HG03039 (cell line): ENCODE measurements around the gene UBAP1L.
"Not testable (repeated sequence)": the region's sequence is repeated elsewhere in the genome, so short reads cannot be mapped to it uniquely, and the experiment has no call there.

Experiments used
- ATAC-seq: cut with Tn5 transposase; IDR thresholded peaks from one replicate; pipeline ENCODE4 v1.9.1; 2021; ENCODE audit warnings: mild to moderate bottlenecking, moderate library complexity; ENCODE audit not compliant: unreplicated experiment

The UBAP1L gene

DNA sequence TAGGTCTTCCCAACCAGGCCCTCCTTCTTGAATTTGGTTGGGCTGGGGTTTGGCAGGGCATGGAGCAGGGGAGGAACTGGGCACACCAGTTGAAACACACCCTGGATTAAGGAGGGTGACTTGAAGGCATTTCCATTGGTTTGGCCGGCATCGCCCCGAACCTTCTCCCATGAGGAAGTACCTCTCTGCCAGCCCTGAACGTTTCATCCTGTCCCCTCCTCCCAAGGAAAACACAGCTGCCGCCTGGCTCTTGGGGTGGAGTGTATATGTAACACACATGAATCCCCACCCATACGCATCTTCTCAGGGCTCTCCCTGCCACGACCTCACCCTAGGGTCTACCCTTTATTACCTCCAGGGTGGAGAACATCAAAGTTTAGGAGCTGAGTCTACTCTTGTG is 14.6 kb downstream of the UBAP1L start:
- ATAC-seq = no peak

GRCh38 chr15:65099801-65100200 is 15.2 kb downstream of the UBAP1L start:
- not testable (repeated sequence) for ATAC-seq

DNA sequence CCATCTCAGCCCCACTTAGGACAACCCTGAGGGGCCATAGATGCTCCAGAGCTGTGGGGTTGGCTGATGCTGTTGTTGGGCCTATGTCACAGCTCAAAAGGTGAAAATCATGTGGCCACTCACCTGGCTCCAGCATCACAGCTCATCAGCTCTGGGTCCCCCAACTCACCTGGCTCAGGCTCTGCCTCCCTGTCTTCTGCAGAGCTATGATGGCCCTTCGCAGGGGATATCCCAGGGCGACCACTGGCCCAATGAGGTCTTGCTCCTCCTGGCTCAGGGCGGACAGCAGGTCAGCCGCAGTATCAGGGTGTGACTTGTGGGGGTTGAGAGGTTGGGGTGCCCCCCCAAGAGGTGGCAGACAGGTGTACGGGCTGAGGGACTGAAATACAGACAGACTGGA is 15.7 kb downstream of the UBAP1L start:
- ATAC-seq = no peak

GRCh38 chr15:65097651-65098263 is 17.2 kb downstream of the UBAP1L start:
- ATAC-seq = no peak

- ATAC-seq = no peak
Measured at GRCh38 chr15:65096481-65097385, 18.3 kb downstream of the UBAP1L start.

- ATAC-seq = no peak
Measured at GRCh38 chr15:65095747-65096104, 19.3 kb downstream of the UBAP1L start.

DNA sequence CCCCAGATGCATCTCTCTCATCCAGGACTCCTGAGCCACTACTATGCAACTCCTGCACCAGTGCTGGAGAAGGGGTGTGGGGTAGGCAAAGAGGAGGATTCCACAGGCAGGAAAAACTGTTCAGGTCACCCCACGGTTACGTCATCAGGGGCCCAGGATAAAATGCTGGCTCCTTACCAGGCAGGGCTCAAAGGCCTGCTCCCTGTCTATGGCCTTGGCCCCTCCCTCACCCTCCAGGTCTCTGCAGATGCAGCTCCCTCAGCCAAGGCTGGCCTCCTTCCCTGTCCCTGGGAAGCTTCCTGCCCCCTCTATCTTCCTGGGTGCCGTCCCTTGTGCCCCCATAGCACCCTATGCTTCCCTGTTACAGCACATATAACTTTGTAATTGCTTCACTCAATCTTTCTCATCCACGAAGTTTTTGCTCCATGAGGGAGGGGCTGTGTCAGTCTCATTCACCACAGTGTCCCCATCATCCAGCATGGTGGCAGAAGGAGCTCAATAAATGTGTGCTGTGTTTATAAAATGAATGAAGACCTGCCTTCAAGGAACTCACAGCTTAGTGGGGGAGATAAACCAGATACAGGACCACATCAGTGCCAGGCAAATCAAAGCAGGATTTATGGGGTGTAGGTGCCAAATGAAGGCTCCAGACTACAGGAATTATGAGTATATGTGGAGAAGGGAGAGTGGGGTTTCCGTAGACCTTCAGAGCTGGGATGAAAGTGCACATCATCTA is 19.8 kb downstream of the UBAP1L start:
- no peak for ATAC-seq

GRCh38 chr15:65094294-65094995 is 20.6 kb downstream of the UBAP1L start:
- no peak for ATAC-seq

- ATAC-seq = not testable (repeated sequence)
Measured at GRCh38 chr15:65093793-65094170, 21.2 kb downstream of the UBAP1L start.

DNA sequence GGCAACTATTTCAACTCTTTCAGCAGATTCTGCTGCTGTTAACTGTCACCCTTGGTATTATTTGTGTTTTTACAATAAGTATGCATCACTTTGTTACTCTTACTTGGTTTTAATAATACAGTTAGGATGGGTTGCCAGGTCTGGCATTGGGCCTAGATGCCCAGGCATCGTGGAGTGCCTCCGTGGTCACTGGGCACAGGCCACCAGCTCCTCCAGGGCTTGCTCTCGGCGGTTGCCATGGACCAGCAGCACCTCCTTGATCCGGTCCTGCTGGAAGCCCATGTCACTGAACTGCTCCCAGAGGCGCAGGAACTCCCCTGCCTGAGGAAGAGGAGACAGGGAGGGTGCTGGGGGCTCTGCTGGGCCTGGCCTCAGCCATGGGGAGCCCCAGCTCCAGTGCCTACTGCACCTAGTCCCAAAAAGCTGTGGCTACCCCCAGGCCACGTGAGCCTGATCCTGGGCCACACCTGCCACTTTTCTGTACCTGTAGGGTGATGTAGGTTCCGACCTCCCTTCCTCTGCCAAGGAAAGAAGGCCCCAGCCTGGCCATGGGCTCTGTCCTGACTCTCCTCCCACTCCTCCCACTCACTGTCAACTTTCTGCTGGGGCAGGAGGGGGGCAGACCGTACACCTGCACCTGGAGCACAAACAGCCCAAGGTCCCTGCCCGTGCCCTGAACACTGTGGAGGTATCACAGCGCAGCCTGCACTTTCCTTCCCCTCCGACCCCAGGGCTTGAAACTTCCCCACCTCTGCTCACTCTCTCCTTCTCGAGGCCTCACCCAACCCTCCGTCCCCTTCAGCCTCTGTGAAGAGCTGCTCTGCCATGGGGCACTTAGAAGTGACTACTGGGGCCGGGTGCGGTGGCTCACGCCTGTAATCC is 21.8 kb downstream of the UBAP1L start:
- ATAC-seq = no peak

DNA sequence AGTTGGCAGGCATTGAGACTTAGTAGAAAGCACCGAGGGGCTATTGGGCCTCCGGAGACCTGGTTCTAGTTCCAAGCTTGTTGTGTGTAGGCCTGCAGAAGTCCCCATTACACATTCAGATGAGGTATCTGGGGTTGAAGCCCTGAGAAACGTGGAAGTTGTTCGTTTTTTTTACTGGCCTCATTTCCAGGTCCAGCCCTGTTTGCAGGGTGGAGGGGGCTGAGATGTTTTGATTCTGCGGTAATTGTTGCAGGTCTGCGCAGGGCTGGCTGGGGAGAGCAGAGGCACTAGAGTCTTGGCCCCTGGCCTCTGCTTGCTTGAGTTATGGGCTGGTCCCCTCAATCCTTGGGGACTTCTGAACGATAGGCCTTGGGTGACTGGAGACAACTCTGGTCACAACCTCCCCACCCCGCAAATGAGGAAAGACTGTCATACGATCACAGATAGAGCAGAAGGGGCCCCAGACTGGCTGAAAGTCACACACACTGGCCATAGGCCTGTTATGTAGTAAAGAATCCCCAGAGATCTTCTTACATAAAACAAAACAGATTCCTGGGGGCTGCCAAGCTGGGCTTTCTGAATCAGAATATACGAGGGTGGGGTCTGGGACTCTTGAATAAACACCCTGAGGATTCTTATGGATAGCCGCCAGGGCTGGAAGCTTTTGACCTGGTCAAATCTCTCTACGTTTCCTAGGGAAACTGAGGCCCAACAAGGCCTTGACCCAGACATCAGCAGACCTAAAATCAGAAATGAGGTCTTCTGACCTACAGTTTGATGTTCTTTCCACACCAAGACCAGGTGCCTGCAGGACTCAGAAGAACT is 22.8 kb downstream of the UBAP1L start:
- no peak for ATAC-seq

DNA sequence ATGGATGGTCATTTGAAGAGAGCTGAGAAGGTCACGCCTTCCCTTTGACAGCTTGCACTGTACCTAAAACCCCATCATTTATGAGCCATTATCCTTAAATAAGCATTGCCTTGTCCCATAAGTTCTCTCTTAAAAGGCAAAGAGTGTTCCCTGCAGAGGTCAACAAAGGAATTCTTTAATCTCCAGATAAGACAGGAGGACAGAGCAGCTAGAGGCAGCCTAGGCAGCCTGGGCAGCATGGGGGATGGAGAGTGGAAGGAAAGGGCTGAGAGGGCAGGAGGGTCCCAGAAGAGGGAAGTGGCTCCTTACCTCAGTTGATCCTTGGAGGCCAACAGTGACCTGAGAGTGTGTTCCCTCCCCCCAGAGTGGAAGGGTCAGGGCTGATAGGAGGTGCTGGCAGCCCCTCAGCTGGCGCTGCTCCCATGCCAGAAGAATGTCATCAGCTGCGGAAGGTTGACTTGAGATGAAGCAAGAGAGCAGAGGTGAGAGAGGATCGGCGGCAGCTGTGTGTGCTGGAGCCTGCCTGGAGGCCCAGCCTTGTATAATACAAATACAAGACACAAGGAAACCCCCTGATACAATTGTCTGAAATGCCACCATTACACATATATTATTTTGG is 25.7 kb downstream of the UBAP1L start:
- no peak for ATAC-seq

DNA sequence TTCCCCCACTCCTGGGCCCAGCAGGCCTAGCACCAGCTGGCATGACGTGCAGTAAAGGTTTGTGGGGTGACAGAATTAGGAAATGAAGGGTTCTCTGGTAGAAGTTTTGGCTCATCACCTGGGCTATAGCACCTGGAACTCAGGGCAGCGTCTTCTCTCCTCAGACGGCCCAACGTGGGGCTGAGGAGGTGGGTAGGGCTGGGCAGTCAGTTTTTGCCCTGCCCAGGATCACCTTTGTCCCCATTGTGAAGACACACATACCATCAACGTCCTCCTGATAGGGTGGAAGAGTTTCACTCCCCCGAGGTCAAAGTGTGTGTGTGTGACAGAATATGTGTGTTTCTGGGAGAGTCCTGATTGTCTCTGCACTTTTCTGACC is 26.4 kb downstream of the UBAP1L start:
- no peak for ATAC-seq

DNA sequence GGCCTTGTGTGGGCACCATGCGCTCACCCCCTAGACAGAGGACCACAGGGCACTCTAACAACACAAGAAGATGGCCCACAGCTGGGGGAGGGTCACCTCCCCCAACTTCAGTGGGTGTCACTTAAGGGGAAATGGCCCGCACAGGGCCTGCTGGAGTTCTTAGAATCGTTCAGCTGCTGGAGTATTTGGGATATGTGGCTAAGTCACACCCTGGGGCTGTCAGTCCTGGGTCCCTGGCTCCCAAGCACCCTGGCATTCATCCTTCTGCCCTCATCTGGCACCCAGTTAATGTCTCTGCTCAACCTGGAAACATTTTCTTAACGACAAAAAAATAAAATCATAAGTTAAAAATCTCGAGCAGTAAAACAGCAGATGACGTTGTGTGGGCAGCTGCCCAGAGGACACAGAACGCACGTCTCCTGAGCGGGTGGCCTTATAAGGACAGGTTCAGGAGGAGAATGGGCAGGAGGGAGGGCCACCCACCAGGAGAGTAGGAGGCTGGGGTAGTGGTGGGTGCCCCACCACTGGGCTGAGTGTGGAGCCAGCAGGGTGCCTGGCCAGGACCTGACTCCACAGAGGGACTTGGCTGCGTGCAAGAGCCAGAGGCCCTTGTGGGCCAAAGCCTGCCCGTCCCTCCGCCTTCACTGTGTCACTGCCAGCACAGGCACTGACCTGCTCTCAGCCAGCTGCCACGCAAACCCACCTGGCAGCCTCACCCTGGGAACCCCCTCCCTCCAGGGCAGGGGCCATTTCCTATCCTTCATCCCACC is 26.9 kb downstream of the UBAP1L start:
- no peak for ATAC-seq

- ATAC-seq = no peak
Measured at GRCh38 chr15:65087411-65087810, 27.6 kb downstream of the UBAP1L start.

DNA sequence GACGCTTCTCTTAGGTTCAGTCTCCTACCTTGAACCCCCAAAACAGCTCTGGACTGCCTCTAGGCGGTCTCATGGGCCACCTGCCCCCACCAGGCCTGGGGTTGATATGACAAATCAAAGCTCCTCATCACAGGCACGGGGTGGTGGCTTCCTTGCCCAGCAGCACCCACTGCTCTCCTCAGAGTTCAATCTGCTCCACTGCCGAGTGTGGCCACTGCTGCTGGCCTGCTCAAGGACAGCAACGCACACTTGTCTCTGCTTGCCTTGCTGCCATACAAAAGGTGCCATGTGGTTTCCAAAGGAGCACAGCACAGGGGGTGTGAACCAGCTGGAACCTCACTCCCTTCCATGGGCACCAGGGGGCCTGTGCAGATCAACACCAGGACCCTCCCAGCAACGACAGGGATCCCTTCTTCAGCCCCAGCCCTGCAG is 28.3 kb downstream of the UBAP1L start:
- ATAC-seq = no peak

DNA sequence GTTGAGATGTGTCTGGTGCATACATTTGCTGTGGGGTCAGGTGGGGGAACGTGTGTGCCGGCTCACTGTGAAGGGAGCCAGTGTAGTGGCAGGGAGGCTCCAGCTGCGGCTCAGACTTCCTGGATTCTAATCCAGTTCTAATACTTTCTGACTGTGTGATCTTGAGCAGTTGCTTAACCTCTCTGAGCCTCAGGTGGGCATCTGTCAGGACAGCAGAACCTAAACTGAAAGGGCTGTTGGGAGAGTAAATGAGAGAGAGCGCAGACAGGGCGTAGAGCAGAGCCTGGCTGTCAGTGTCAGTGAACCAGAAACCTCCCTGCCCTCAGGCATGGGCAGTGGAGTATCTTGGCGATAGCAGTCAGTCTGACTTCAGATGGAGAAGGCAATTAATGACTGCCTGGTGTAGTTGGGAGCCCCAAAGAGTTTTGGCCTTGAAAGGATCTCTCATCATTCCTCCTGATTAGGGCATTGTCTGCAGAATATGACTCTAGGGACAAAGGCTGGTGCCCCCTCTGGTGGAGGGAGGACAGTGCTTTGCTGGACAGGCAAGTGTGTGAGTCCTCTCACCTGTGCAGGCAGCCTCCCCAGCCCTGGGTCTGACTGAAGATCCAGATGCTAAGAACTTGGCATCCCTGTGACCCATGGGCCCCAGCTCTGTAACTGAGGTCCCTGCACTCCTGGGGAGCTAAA is 28.9 kb downstream of the UBAP1L start:
- no peak for ATAC-seq
